HepG2 (cell line): ENCODE results near the gene RPS19. TPM values are rescaled to one million over a fixed set of nuclear protein-coding genes. Genes with fewer than 3 reads are reported as not detected.

ENCODE experiments used
- AHDC1 ChIP-seq: sonication (generic); formaldehyde crosslinking; IDR thresholded peaks from 2 replicates; pipeline ENCODE4 v1.5.1; 2020; ENCODE audit warnings: mild to moderate bottlenecking, missing genetic modification reagents, borderline replicate concordance
- CREBL2 ChIP-seq: sonication (generic); formaldehyde crosslinking; IDR thresholded peaks from 2 replicates; pipeline ENCODE4 v1.8.1; 2023; ENCODE audit warnings: missing genetic modification reagents, mild to moderate bottlenecking, borderline replicate concordance
- ETV5 ChIP-seq: IDR thresholded peaks from 2 replicates; pipeline ENCODE4 v1.6.1; 2018; ENCODE audit warnings: missing biosample characterization, missing genetic modification reagents, inconsistent platforms, borderline replicate concordance
- FOXK1 ChIP-seq: sonication (generic); formaldehyde crosslinking; IDR thresholded peaks from 2 replicates; pipeline ENCODE4 v1.4.0; 2020; ENCODE audit warnings: low read depth, missing genetic modification reagents, borderline replicate concordance
- GTF3A ChIP-seq: sonication (generic); formaldehyde crosslinking; conservative IDR thresholded peaks from 2 replicates; pipeline ENCODE4 v1.4.0; 2020; ENCODE audit warnings: mild to moderate bottlenecking, missing genetic modification reagents
- HCFC1 ChIP-seq: fragments of 150-350 bp; IDR thresholded peaks from 2 replicates; pipeline ENCODE4 v1.6.1; 2014; ENCODE audit warnings: low read depth, low read length
- HINFP ChIP-seq: sonication (generic); formaldehyde crosslinking; IDR thresholded peaks from 2 replicates; pipeline ENCODE4 v1.4.0; 2020; ENCODE audit warnings: low read depth, mild to moderate bottlenecking, missing genetic modification reagents
- MBNL3 ChIP-seq: fragments of 250-450 bp; sonication (Bioruptor Pico); conservative IDR thresholded peaks from 2 replicates; pipeline ENCODE4 v1.8.0; 2022; ENCODE audit warnings: mild to moderate bottlenecking, inconsistent platforms
- MYPOP ChIP-seq: sonication (generic); formaldehyde crosslinking; IDR thresholded peaks from 2 replicates; pipeline ENCODE4 v1.8.1; 2023; ENCODE audit warnings: mild to moderate bottlenecking, moderate library complexity, missing genetic modification reagents
- NCOA2 ChIP-seq: sonication (generic); formaldehyde crosslinking; IDR thresholded peaks from 2 replicates; pipeline ENCODE4 v1.8.0; 2022; ENCODE audit warnings: inconsistent platforms
- SRSF9 ChIP-seq: fragments of 200-400 bp; formaldehyde crosslinking; IDR thresholded peaks from 2 replicates; pipeline ENCODE4 v1.6.1; 2018; ENCODE audit warnings: borderline replicate concordance, mild to moderate bottlenecking, low read depth, low read length; ENCODE audit not compliant: insufficient read depth, poor library complexity, severe bottlenecking
- STAG1 ChIP-seq: sonication (generic); formaldehyde crosslinking; IDR thresholded peaks from 2 replicates; pipeline ENCODE4 v1.4.0; 2020; ENCODE audit warnings: missing genetic modification reagents
- THYN1 ChIP-seq: sonication (generic); formaldehyde crosslinking; IDR thresholded peaks from 2 replicates; pipeline ENCODE4 v1.8.1; 2023; ENCODE audit warnings: low read depth, mild to moderate bottlenecking, moderate library complexity, missing genetic modification reagents, borderline replicate concordance
- ZFP82 ChIP-seq: sonication (generic); formaldehyde crosslinking; IDR thresholded peaks from 2 replicates; pipeline ENCODE4 v1.5.1; 2020; ENCODE audit warnings: mild to moderate bottlenecking, missing genetic modification reagents, borderline replicate concordance
- ZFYVE20 ChIP-seq: sonication (generic); formaldehyde crosslinking; IDR thresholded peaks from 2 replicates; pipeline ENCODE4 v1.8.0; 2023; ENCODE audit warnings: low read depth, mild to moderate bottlenecking, moderate library complexity, missing genetic modification reagents, borderline replicate concordance
- ZNF414 ChIP-seq: sonication (generic); formaldehyde crosslinking; IDR thresholded peaks from 2 replicates; pipeline ENCODE4 v1.5.0; 2020; ENCODE audit warnings: missing genetic modification reagents
- ZNF563 ChIP-seq: sonication (generic); formaldehyde crosslinking; IDR thresholded peaks from 2 replicates; pipeline ENCODE4 v1.8.0; 2022; ENCODE audit warnings: mild to moderate bottlenecking, moderate library complexity, missing genetic modification reagents
- ZNF674 ChIP-seq: sonication (generic); formaldehyde crosslinking; IDR thresholded peaks from 2 replicates; pipeline ENCODE4 v1.5.0; 2020; ENCODE audit warnings: low read depth, mild to moderate bottlenecking, missing genetic modification reagents
- polyA plus RNA-seq, 8 experiments: library from polyadenylated mRNA; depleted of rRNA in 3 of 8; stranded (reverse) in 7 of 8; unstranded in 1 of 8; fragments of >200 nt; fragmentation: Illumina TruSeq in 4 of 8; extraction: Trizol in 4 of 8; gene quantifications; 2 replicates each; pipeline versions ENCODE4 v1.2.1 to v1.2.3, GENCODE V29; 2011 to 2016; ENCODE audit warnings: low read depth in 4 of 8, missing spikeins in 1 of 8, mixed read lengths in 1 of 8; ENCODE audit not compliant: insufficient read depth in 1 of 8
- total RNA-seq, 5 experiments: library from RNA; depleted of rRNA; stranded (reverse); fragments of >200 nt; fragmentation: Illumina TruSeq; extraction: Trizol; gene quantifications; 2 replicates each; pipeline ENCODE4 v1.2.3, GENCODE V29; 2016; ENCODE audit warnings: low read depth in 1 of 5

Gene RPS19
- total and polyA plus RNA-seq, 2 of the 13 experiments (the other 11 are each of a cell fraction or from before 2014, with no cell fraction given) = 1,983 to 4,758 TPM

GRCh38 chr19:41860419-41861115 lies 512 bp downstream of the RPS19 start (continued):
- TF ChIP-seq ZNF563 (CRISPR knock-in tag) (no peak), CREBL2 (CRISPR knock-in tag) (no peak), AHDC1 (CRISPR knock-in tag) (no peak), MBNL3 (CRISPR knock-in tag) (no peak), THYN1 (CRISPR knock-in tag) (no peak), ZNF674 (CRISPR knock-in tag) (no peak), MYPOP (CRISPR knock-in tag) (no peak), ZNF414 (CRISPR knock-in tag) (no peak), STAG1 (CRISPR knock-in tag) (no peak), GTF3A (CRISPR knock-in tag) (no peak), HINFP (no peak), ETV5 (no peak), ZFP82 (CRISPR knock-in tag) (no peak), NCOA2 (CRISPR knock-in tag) (no peak), ZFYVE20 (no peak), FOXK1 (CRISPR knock-in tag) (no peak), SRSF9 (no peak), HCFC1 (no peak)
